ENCODE measurements around the gene ERC1. TPM values are rescaled to one million over a fixed set of nuclear protein-coding genes. Genes with fewer than 3 reads are reported as not detected.

Gene ERC1
- total RNA-seq, 4 donors from 2014 or later = 28.5 to 71.7 (median 38.5) TPM

- TF ChIP-seq POLR2A (IDR thresholded peaks at IDR 0.05) (no peak), EP300 (IDR thresholded peaks at IDR 0.05) (no peak), CTCF (IDR thresholded peaks at IDR 0.05) (no peak), POLR2AphosphoS5 (IDR thresholded peaks at IDR 0.05) (no peak)
- no peak overlapping the region for H3K4me3 ChIP-seq
- H3K27me3 ChIP-seq = no peaks in the 10 kb centered on the region
- no peaks in the 10 kb centered on the region for H3K9me3 ChIP-seq
- H3K27ac ChIP-seq = no peak overlapping the region
- H3K36me3 ChIP-seq = no peaks in the 10 kb centered on the region
- DNase-seq (ENCODE audit: low spot score in 2 of 2) = no peak
- H3K4me1 ChIP-seq = peaks cover 23% of the 10 kb centered on the region
- 94% methylated on average over 4 of the region's 4 CpGs for WGBS
Observed at GRCh38 chr12:1222858-1223639, 232.0 kb downstream of the ERC1 start.

- Histone ChIP-seq H3K4me1 (no peaks in the 10 kb centered on the region), H3K9me3 (no peaks in the 10 kb centered on the region)
- TF ChIP-seq EP300 (IDR thresholded peaks at IDR 0.05) (no peak), POLR2AphosphoS5 (IDR thresholded peaks at IDR 0.05) (no peak), POLR2A (IDR thresholded peaks at IDR 0.05) (no peak), CTCF (IDR thresholded peaks at IDR 0.05) (no peak)
Observed at GRCh38 chr12:1226951-1227350, 235.9 kb downstream of the ERC1 start.

GRCh38 chr12:1234073-1234472 lies 243.1 kb downstream of the ERC1 start:
- H3K36me3 ChIP-seq = peaks cover 11% of the 10 kb centered on the region
- 73% methylated on average over 2 of the region's 2 CpGs for WGBS
- no peak overlapping the region for H3K27ac ChIP-seq
- DNase-seq (ENCODE audit: low spot score in 2 of 2) = no peak
- TF ChIP-seq POLR2AphosphoS5 (IDR thresholded peaks at IDR 0.05) (no peak), POLR2A (IDR thresholded peaks at IDR 0.05) (no peak), EP300 (IDR thresholded peaks at IDR 0.05) (no peak), CTCF (IDR thresholded peaks at IDR 0.05) (no peak)
- H3K9me3 ChIP-seq = no peaks in the 10 kb centered on the region
- no peaks in the 10 kb centered on the region for H3K27me3 ChIP-seq
- H3K4me1 ChIP-seq = no peaks in the 10 kb centered on the region
- no peak overlapping the region for H3K4me3 ChIP-seq

More at GRCh38 chr12:1226951-1227350, 235.9 kb downstream of the ERC1 start:
- no peak overlapping the region for H3K27ac ChIP-seq
- no peak for DNase-seq (ENCODE audit: low spot score in 2 of 2)
- 83% methylated on average over 3 of the region's 3 CpGs for WGBS
- H3K4me3 ChIP-seq = no peak overlapping the region
- H3K36me3 ChIP-seq = no peaks in the 10 kb centered on the region
- H3K27me3 ChIP-seq = no peaks in the 10 kb centered on the region

GRCh38 chr12:1246637-1247036 lies 255.6 kb downstream of the ERC1 start:
- no peaks in the 10 kb centered on the region for H3K4me1 ChIP-seq
- no peaks in the 10 kb centered on the region for H3K36me3 ChIP-seq
- H3K27ac ChIP-seq = no peak overlapping the region
- DNase-seq (ENCODE audit: low spot score in 2 of 2) = no peak
- no peak overlapping the region for H3K4me3 ChIP-seq
- WGBS = 77% methylated on average over 2 of the region's 2 CpGs
- no peaks in the 10 kb centered on the region for H3K9me3 ChIP-seq
- H3K27me3 ChIP-seq = no peaks in the 10 kb centered on the region
- TF ChIP-seq POLR2AphosphoS5 (IDR thresholded peaks at IDR 0.05) = no peak
- no peak for TF ChIP-seq POLR2A (IDR thresholded peaks at IDR 0.05)
- TF ChIP-seq CTCF (IDR thresholded peaks at IDR 0.05) = no peak
- TF ChIP-seq EP300 (IDR thresholded peaks at IDR 0.05) = no peak

GRCh38 chr12:1250641-1251040 lies 259.6 kb downstream of the ERC1 start:
- Histone ChIP-seq H3K27me3 (no peaks in the 10 kb centered on the region), H3K27ac (no peak overlapping the region), H3K36me3 (no peaks in the 10 kb centered on the region), H3K4me1 (no peaks in the 10 kb centered on the region), H3K4me3 (no peak overlapping the region), H3K9me3 (no peaks in the 10 kb centered on the region)
- 87% methylated on average over 3 of the region's 3 CpGs for WGBS
- TF ChIP-seq CTCF (IDR thresholded peaks at IDR 0.05) (no peak), EP300 (IDR thresholded peaks at IDR 0.05) (no peak), POLR2AphosphoS5 (IDR thresholded peaks at IDR 0.05) (no peak), POLR2A (IDR thresholded peaks at IDR 0.05) (no peak)
- DNase-seq (ENCODE audit: low spot score in 2 of 2) = no peak

Measured in suprapubic skin (tissue), 4 donors.